Activated naive CD4-positive, alpha-beta T cell treated with Interleukin-2 at 50 U/mL for 16 hours (primary cell): ENCODE results near the gene ACAP1.

Experiments
- DNase-seq: peaks from one replicate; pipeline ENCODE4 v3.0.0-alpha.2; 2020

ACAP1 gene

GRCh38 chr17:7336240-7337175, at the start of gene ACAP1:
TSS of gene ACAP1 (plus strand) at chr17:7336529. CDS start at chr17:7336735, 206 bp downstream.
- DNase-seq = peak; percentile 86

GRCh38 chr17:7289256-7290032, 46.9 kb upstream of the ACAP1 start:
- no peak for DNase-seq

- DNase-seq = no peak
Measured at GRCh38 chr17:7290166-7290565, 46.2 kb upstream of the ACAP1 start.

- DNase-seq = no peak
Measured at GRCh38 chr17:7290685-7291084, 45.6 kb upstream of the ACAP1 start.

- no peak for DNase-seq
Measured at GRCh38 chr17:7292194-7292593, 44.1 kb upstream of the ACAP1 start.

GRCh38 chr17:7292729-7293128, 43.6 kb upstream of the ACAP1 start:
- no peak for DNase-seq

- DNase-seq = no peak
Measured at GRCh38 chr17:7293159-7293558, 43.2 kb upstream of the ACAP1 start.

GRCh38 chr17:7293816-7294613, 42.3 kb upstream of the ACAP1 start:
- DNase-seq = no peak

- DNase-seq = peak; percentile 79
Measured at GRCh38 chr17:7294614-7295153, 41.6 kb upstream of the ACAP1 start, which contains the start of gene YBX2. TSS of gene YBX2 (minus strand) at chr17:7294639. CDS start at chr17:7294500, 139 bp downstream.

- DNase-seq = no peak
Measured at GRCh38 chr17:7295230-7296180, 40.8 kb upstream of the ACAP1 start.

GRCh38 chr17:7296189-7296861, 40.0 kb upstream of the ACAP1 start:
- DNase-seq = peak; percentile 68

GRCh38 chr17:7304179-7304578, 32.1 kb upstream of the ACAP1 start:
- no peak for DNase-seq

- DNase-seq = peak; percentile 100
Measured at GRCh38 chr17:7306911-7307685, 29.2 kb upstream of the ACAP1 start, which contains the start of gene EIF5A. TSS of gene EIF5A (plus strand) at chr17:7307628. CDS start at chr17:7309636, 2,008 bp downstream.

GRCh38 chr17:7307686-7308624, 28.4 kb upstream of the ACAP1 start:
- DNase-seq = peak; percentile 56

GRCh38 chr17:7308625-7309433, 27.5 kb upstream of the ACAP1 start:
- peak; percentile 89 for DNase-seq

- no peak for DNase-seq
Measured at GRCh38 chr17:7309628-7310027, 26.7 kb upstream of the ACAP1 start.

GRCh38 chr17:7311110-7311705, 25.1 kb upstream of the ACAP1 start:
- no peak for DNase-seq
